H1 (cell line): ENCODE results near the gene TNP1. TPM values are rescaled to one million over a fixed set of nuclear protein-coding genes. Genes with fewer than 3 reads are reported as not detected.

Experiments
- polyA plus RNA-seq, 7 experiments: library from polyadenylated mRNA; depleted of rRNA in 3 of 7; stranded (reverse) in 5 of 7; unstranded in 2 of 7; fragments of >200 nt in 5 of 7; fragments of 200-250 nt in 2 of 7; gene quantifications; 1 replicate in 5 of 7; 2 replicates in 1 of 7; 4 replicates in 1 of 7; pipeline versions ENCODE4 v1.2.1 to v1.2.3, GENCODE V29; 2011 to 2013; ENCODE audit warnings: missing spikeins in 2 of 7, mixed read lengths in 2 of 7
- total RNA-seq: library from RNA; stranded (reverse); fragmentation: NEBNext Ultra II Directional; extraction: Animal tissue kit (Norgen Biotek cat#: 25700); gene quantifications from 2 replicates; pipeline ENCODE4 v1.2.1, GENCODE V29; 2021

Gene TNP1
- total and polyA plus RNA-seq, 2 of the 8 experiments (the other 6 are each of a cell fraction or from before 2014, with no cell fraction given): not detected

Other genes with a start within 250 kb of the TNP1 start
- 322 and 326 TPM in 2 replicates for gene IGFBP2, start 226.6 kb downstream of the TNP1 start, total RNA-seq
- 782 and 980 TPM in 2 replicates for gene IGFBP2, start 226.6 kb downstream of the TNP1 start, polyA plus RNA-seq (2011; rRNA removed)
- gene IGFBP5, start 164.5 kb downstream of the TNP1 start, total RNA-seq: 2.0 and 2.5 TPM in 2 replicates
- gene IGFBP5, start 164.5 kb downstream of the TNP1 start, polyA plus RNA-seq (2011; rRNA removed): 2.2 and 4.4 TPM in 2 replicates